Suprapubic skin (tissue), 4 donors: ENCODE measurements around the gene USP37. TPM values are rescaled to one million over a fixed set of nuclear protein-coding genes. Genes with fewer than 3 reads are reported as not detected.

ENCODE experiments used
- DNase-seq, 2 donors: peaks; one replicate each; pipeline ENCODE4 v3.0.0-alpha.2; 2019; ENCODE audit warnings: low spot score in 2 of 2
- H3K27ac ChIP-seq: fragments of 200-600 bp; sonication (generic); one replicate; pipeline ENCODE4 v1.5.1; 2019
- H3K27me3 ChIP-seq: fragments of 200-600 bp; sonication (generic); one replicate; pipeline ENCODE4 v1.5.1; 2019
- H3K36me3 ChIP-seq: fragments of 200-600 bp; sonication (generic); one replicate; pipeline ENCODE4 v1.5.1; 2019
- H3K4me1 ChIP-seq: fragments of 200-600 bp; sonication (generic); one replicate; pipeline ENCODE4 v1.5.1; 2019
- H3K4me3 ChIP-seq: fragments of 200-600 bp; sonication (generic); one replicate; pipeline ENCODE4 v1.5.1; 2019; ENCODE audit warnings: mild to moderate bottlenecking
- H3K9me3 ChIP-seq: fragments of 200-600 bp; sonication (generic); one replicate; pipeline ENCODE4 v1.5.1; 2019
- CTCF ChIP-seq, 2 donors: fragments of 200-600 bp in 1 of 2; fragments of 450-650 bp in 1 of 2; sonication (generic) in 1 of 2; IDR thresholded peaks; one replicate each; pipeline ENCODE4 v1.5.1; 2016 to 2019; ENCODE audit warnings: antibody characterized with exemption in 2 of 2, mild to moderate bottlenecking in 1 of 2, moderate library complexity in 1 of 2
- EP300 ChIP-seq: sonication (generic); formaldehyde crosslinking; IDR thresholded peaks from one replicate; pipeline ENCODE4 v1.6.1; 2017; ENCODE audit warnings: antibody characterized with exemption
- POLR2A ChIP-seq, 2 donors: fragments of 450-650 bp; IDR thresholded peaks; one replicate each; pipeline ENCODE4 v1.6.1; 2017; ENCODE audit warnings: antibody characterized with exemption in 2 of 2, mild to moderate bottlenecking in 2 of 2, moderate library complexity in 2 of 2
- POLR2AphosphoS5 ChIP-seq, 3 donors: sonication (generic); formaldehyde crosslinking; IDR thresholded peaks; one replicate each; pipeline ENCODE4 v1.6.1; 2017; ENCODE audit warnings: antibody characterized with exemption in 3 of 3
- WGBS: methylation state at CpG from one replicate; pipeline ENCODE4 v1.1.5; 2018; 5-methylcytosine and 5-hydroxymethylcytosine counted together
- total RNA-seq, 4 donors: library from RNA; depleted of rRNA; stranded (reverse); fragments of >200 nt; gene quantifications; one replicate each; pipeline ENCODE4 v1.1.0, GENCODE V29; 2016

The USP37 gene
- total RNA-seq, 4 donors from 2014 or later: 10.2 to 25.9 (median 20.5) TPM

GRCh38 chr2:218402491-218402901, 165.7 kb downstream of the USP37 start:
- H3K27ac ChIP-seq: no peak overlapping the region
- H3K4me3 ChIP-seq: peak overlapping the region; percentile 96
- no peaks in the 10 kb centered on the region for H3K9me3 ChIP-seq
- TF ChIP-seq POLR2AphosphoS5 (IDR thresholded peaks at IDR 0.05) (no peak), CTCF (IDR thresholded peaks at IDR 0.05) (no peak), POLR2A (IDR thresholded peaks at IDR 0.05) (no peak), EP300 (no peak)
- no peak for DNase-seq
- 42% methylated on average over 2 of the region's 8 CpGs for WGBS
- peaks cover 84% of the 10 kb centered on the region for H3K4me1 ChIP-seq
- peaks cover 32% of the 10 kb centered on the region for H3K36me3 ChIP-seq
- H3K27me3 ChIP-seq: no peaks in the 10 kb centered on the region

GRCh38 chr2:218401890-218402289, 166.3 kb downstream of the USP37 start:
- Histone ChIP-seq H3K36me3 (peaks cover 32% of the 10 kb centered on the region), H3K9me3 (no peaks in the 10 kb centered on the region), H3K4me1 (peaks cover 84% of the 10 kb centered on the region), H3K27me3 (no peaks in the 10 kb centered on the region), H3K27ac (peak overlapping the region; percentile 100), H3K4me3 (peak overlapping the region; percentile 96)
- TF ChIP-seq POLR2A (IDR thresholded peaks at IDR 0.05) (no peak), CTCF (IDR thresholded peaks at IDR 0.05) (no peak), EP300 (no peak), POLR2AphosphoS5 (IDR thresholded peaks at IDR 0.05) (no peak)
- WGBS: 6% methylated on average over 3 of the region's 9 CpGs
- no peak for DNase-seq

- TF ChIP-seq POLR2A (IDR thresholded peaks at IDR 0.05) (no peak), EP300 (no peak), CTCF (IDR thresholded peaks at IDR 0.05) (no peak), POLR2AphosphoS5 (IDR thresholded peaks at IDR 0.05) (no peak)
- WGBS: 13% methylated on average over 7 of the region's 24 CpGs
- H3K27ac ChIP-seq: peak overlapping the region; percentile 100
- no peaks in the 10 kb centered on the region for H3K27me3 ChIP-seq
- H3K4me3 ChIP-seq: peak overlapping the region; percentile 96
- H3K9me3 ChIP-seq: no peaks in the 10 kb centered on the region
- peaks cover 32% of the 10 kb centered on the region for H3K36me3 ChIP-seq
- peak in 1 of 2 donors; percentile 72 for DNase-seq
- peaks cover 85% of the 10 kb centered on the region for H3K4me1 ChIP-seq
Observed at GRCh38 chr2:218400930-218401881, 166.9 kb downstream of the USP37 start.

Other genes with a start within 250 kb of the USP37 start
- gene CATIP, start 211.5 kb downstream of the USP37 start, total RNA-seq: not detected
- gene SLC11A1, start 186.1 kb downstream of the USP37 start, total RNA-seq: 10 to 100 TPM in 2 of 4 donors, 1 to 10 TPM in 1, under 1 TPM in 1; 0.78 to 16.1 (median 7.6) TPM
- gene CTDSP1, start 168.5 kb downstream of the USP37 start, total RNA-seq: 100 to 1,000 TPM in 2 of 4 donors, 10 to 100 TPM in 2; 70.3 to 140 (median 99.5) TPM
- gene VIL1, start 149.2 kb downstream of the USP37 start, total RNA-seq: 1 to 10 TPM in 2 of 4 donors, under 1 TPM in 2; 0.21 to 3.3 (median 1.1) TPM
- gene CNOT9, start 488 bp upstream of the USP37 start, total RNA-seq: 10 to 100 TPM; 41.9 to 77.6 (median 46.7) TPM
- 1 to 10 TPM in 3 of 4 donors, under 1 TPM in 1; 0.55 to 2.5 (median 1.5) TPM for gene PLCD4, start 39.5 kb upstream of the USP37 start, total RNA-seq
- 10 to 100 TPM; 27.4 to 38.7 (median 30.7) TPM for gene ZNF142, start 91.3 kb upstream of the USP37 start, total RNA-seq
- 10 to 100 TPM; 30.3 to 72.8 (median 39.2) TPM for gene BCS1L, start 91.3 kb upstream of the USP37 start, total RNA-seq
- gene RNF25, start 103.7 kb upstream of the USP37 start, total RNA-seq: 10 to 100 TPM; 19.0 to 42.6 (median 23.2) TPM
- 10 to 100 TPM; 20.7 to 43.4 (median 21.9) TPM for gene STK36, start 103.7 kb upstream of the USP37 start, total RNA-seq
- 10 to 100 TPM; 18.9 to 43.5 (median 25.2) TPM for gene TTLL4, start 142.5 kb upstream of the USP37 start, total RNA-seq
- gene CYP27A1, start 213.8 kb upstream of the USP37 start, total RNA-seq: 10 to 100 TPM; 17.4 to 30.7 (median 21.8) TPM